GM12878 (cell line): Measurements from ENCODE around the gene CTNNA3. TPM values are rescaled to one million over a fixed set of nuclear protein-coding genes. Genes with fewer than 3 reads are reported as not detected.

Source experiments
- ATF2 ChIP-seq: IDR thresholded peaks from 2 replicates; pipeline ENCODE4 v1.6.1; 2012; ENCODE audit warnings: low read length, inconsistent platforms
- BACH1 ChIP-seq: fragments of 450-650 bp; IDR thresholded peaks from 2 replicates; pipeline ENCODE4 v1.6.1; 2017; ENCODE audit warnings: mild to moderate bottlenecking, borderline replicate concordance
- BHLHE40 ChIP-seq, 2 experiments: fragments of 450-650 bp in 1 of 2; IDR thresholded peaks; 2 replicates each; pipeline ENCODE4 v1.6.1; 2011 to 2017; ENCODE audit warnings: low read depth in 2 of 2, borderline replicate concordance in 1 of 2, improper control_type of control experiment in 1 of 2, low read length in 1 of 2, mild to moderate bottlenecking in 1 of 2
- BRCA1 ChIP-seq: IDR thresholded peaks from 2 replicates; pipeline ENCODE4 v1.6.1; 2011; ENCODE audit warnings: low read depth, low read length, improper control_type of control experiment
- EGR1 ChIP-seq, 2 experiments: IDR thresholded peaks; 1 replicate in 1 of 2; 2 replicates in 1 of 2; pipeline ENCODE4 v1.6.1; 2011 to 2012; ENCODE audit warnings: low read depth in 2 of 2, low read length in 2 of 2, borderline replicate concordance in 1 of 2, mild to moderate bottlenecking in 1 of 2, moderate library complexity in 1 of 2
- EP300 ChIP-seq, 2 experiments: fragments of 150-350 bp in 1 of 2; IDR thresholded peaks; 2 replicates each; pipeline ENCODE4 v1.6.1; 2011 to 2012; ENCODE audit warnings: low read depth in 2 of 2, low read length in 2 of 2, borderline replicate concordance in 1 of 2, improper control_type of control experiment in 1 of 2, inconsistent platforms in 1 of 2; ENCODE audit not compliant: control insufficient read depth in 1 of 2
- GATAD2B ChIP-seq: fragments of 450-650 bp; conservative IDR thresholded peaks from 2 replicates; pipeline ENCODE4 v1.6.1; 2017; ENCODE audit warnings: low read depth, mild to moderate bottlenecking, moderate library complexity
- MYC ChIP-seq: IDR thresholded peaks from 2 replicates; pipeline ENCODE4 v1.6.1; 2011; ENCODE audit warnings: mild to moderate bottlenecking, low read length, moderate library complexity, inconsistent platforms; ENCODE audit not compliant: insufficient read depth, insufficient replicate concordance, insufficient read length, severe bottlenecking
- RAD21 ChIP-seq: IDR thresholded peaks from 2 replicates; pipeline ENCODE4 v1.6.1; 2011; ENCODE audit warnings: mild to moderate bottlenecking, low read depth, low read length, moderate library complexity; ENCODE audit not compliant: insufficient read depth
- REST ChIP-seq: IDR thresholded peaks from 2 replicates; pipeline ENCODE4 v1.6.1; 2012; ENCODE audit warnings: mild to moderate bottlenecking, low read depth, low read length
- SMARCA5 ChIP-seq: fragments of 450-650 bp; IDR thresholded peaks from 2 replicates; pipeline ENCODE4 v1.6.1; 2017; ENCODE audit warnings: mild to moderate bottlenecking
- ZNF24 ChIP-seq: fragments of 450-650 bp; IDR thresholded peaks from 2 replicates; pipeline ENCODE4 v1.6.1; 2017; ENCODE audit warnings: antibody characterized with exemption, mild to moderate bottlenecking
- polyA plus RNA-seq, 11 experiments: library from polyadenylated mRNA; depleted of rRNA in 4 of 11; unstranded in 6 of 11; stranded (reverse) in 5 of 11; fragments of >200 nt; fragmentation: Nextera tagmentation in 4 of 11; fragmentation: Illumina TruSeq in 1 of 11; extraction: Ambion mirVana in 4 of 11; extraction: Trizol in 1 of 11; gene quantifications; 1 replicate in 1 of 11; 2 replicates in 10 of 11; pipeline versions ENCODE4 v1.2.1 to v1.2.3, GENCODE V29; 2011 to 2016; ENCODE audit warnings: inconsistent platforms in 2 of 11, missing spikeins in 2 of 11, low read depth in 1 of 11
- total RNA-seq, 4 experiments: library from RNA; depleted of rRNA in 3 of 4; stranded (reverse); fragments of >200 nt in 3 of 4; fragmentation: Illumina TruSeq in 1 of 4; extraction: Trizol in 1 of 4; gene quantifications; 2 replicates each; pipeline versions ENCODE4 v1.2.1 to v1.2.3, GENCODE V29; 2013 to 2021

Gene CTNNA3
- total and polyA plus RNA-seq, 10 of the 15 experiments (the other 5 are each of a cell fraction or from before 2014, with no cell fraction given): under 0.01 to 4.5 (median 0.22) TPM; not detected in 2

GRCh38 chr10:67612577-67613537 is 83.1 kb downstream of the CTNNA3 start (continued):
- no peak for TF ChIP-seq ATF2
- TF ChIP-seq RAD21: no peak
- TF ChIP-seq BHLHE40 (IDR thresholded peaks at IDR 0.05; ENCODE audit: borderline replicate concordance in 1 of 2, low read depth in 2 of 2, low read length in 1 of 2): peak in 1 of 2 experiments; percentile 45; a peak in 1 of 4 replicates
- 0 out of 4 replicates have a peak, but pooled peaks of 1 of the 2 experiments have one; percentile 35 for TF ChIP-seq EP300 (IDR thresholded peaks at IDR 0.05; ENCODE audit: borderline replicate concordance in 1 of 2, control insufficient read depth in 1 of 2, low read depth in 2 of 2, low read length in 2 of 2)
- no peak for TF ChIP-seq GATAD2B
- TF ChIP-seq MYC: no peak
- 0 out of 2 replicates have a peak, but pooled peaks have one; percentile 12 for TF ChIP-seq SMARCA5
- TF ChIP-seq BRCA1: no peak
- TF ChIP-seq BACH1: no peak; the same call in 1 of the 2 replicates
- TF ChIP-seq EGR1 (IDR thresholded peaks at IDR 0.05; ENCODE audit: borderline replicate concordance in 1 of 2, low read depth in 2 of 2, low read length in 2 of 2): no peak
- no peak for TF ChIP-seq REST
- no peak for TF ChIP-seq ZNF24
